SU-DHL-6 (cell line): ENCODE measurements around the gene ANO2.

Experiments used
- CTCF ChIP-seq: fragments of 200-600 bp; sonication (generic); IDR thresholded peaks from one replicate; pipeline ENCODE4 v1.5.1; 2017; ENCODE audit warnings: antibody characterized with exemption, mild to moderate bottlenecking, low read length, moderate library complexity; ENCODE audit not compliant: insufficient read depth, poor library complexity, severe bottlenecking
- EZH2phosphoT487 ChIP-seq: fragments of 200-600 bp; sonication (generic), shearing (Covaris generic); conservative IDR thresholded peaks from 2 replicates; pipeline ENCODE4 v1.6.1; 2018; ENCODE audit warnings: mild to moderate bottlenecking, antibody characterized with exemption, low read length, moderate library complexity, mixed read lengths

GRCh38 chr12:5571115-5571514 lies 373.9 kb downstream of the ANO2 start:
- no peak for TF ChIP-seq CTCF
- TF ChIP-seq EZH2phosphoT487: no peak
